HG02623 (cell line): ENCODE data around the gene NOX5.

ENCODE experiments used
- ATAC-seq: cut with Tn5 transposase; IDR thresholded peaks from one replicate; pipeline ENCODE4 v1.9.1; 2021; ENCODE audit warnings: moderate library complexity; ENCODE audit not compliant: unreplicated experiment

Gene NOX5

GRCh38 chr15:69017978-69018377 lies 3.5 kb downstream of the NOX5 start:
- ATAC-seq, result no peak

DNA sequence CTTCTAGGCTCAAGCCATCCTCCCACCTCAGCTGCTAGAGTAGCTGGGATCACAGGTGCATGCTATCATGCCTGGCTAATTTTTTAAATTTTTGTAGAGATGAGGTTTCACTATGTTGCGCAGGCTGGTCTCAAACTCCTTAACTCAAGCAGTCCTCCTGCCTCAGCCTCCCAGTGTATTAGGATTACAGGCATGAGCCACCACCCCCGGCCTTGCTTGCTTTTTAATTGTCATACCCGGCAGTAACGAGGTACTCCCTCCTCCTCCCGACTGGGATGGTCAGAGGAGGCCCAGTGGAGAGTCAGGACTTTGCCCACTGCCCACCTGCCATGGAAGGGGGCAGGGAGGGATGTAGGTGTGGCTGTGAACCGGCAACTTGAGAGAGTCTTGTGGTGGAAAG lies 4.5 kb downstream of the NOX5 start:
- ATAC-seq, result no peak

DNA sequence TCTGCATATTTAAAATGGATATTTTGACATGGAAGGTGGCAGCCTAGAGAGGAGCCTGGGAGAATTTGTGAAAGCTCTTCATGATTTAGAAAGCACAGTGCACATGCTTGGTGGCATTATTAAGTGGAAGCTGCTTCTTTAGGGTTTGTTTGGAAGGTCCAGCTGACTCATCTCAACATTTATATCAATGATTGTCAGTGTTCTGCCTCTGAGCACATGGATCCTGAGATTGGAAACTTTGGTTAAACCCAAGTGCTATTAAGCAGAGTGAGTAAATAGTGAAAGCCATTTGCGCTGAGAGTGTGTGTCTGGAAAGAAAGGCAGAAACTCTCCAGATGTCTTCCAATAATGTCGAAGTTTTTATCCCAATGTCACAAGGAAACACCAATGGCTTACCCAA lies 7.4 kb downstream of the NOX5 start:
- ATAC-seq, result no peak

GRCh38 chr15:69025320-69025719 lies 10.8 kb downstream of the NOX5 start:
- ATAC-seq, result no peak

- ATAC-seq, result no peak
Measured at GRCh38 chr15:69026355-69026754, 11.9 kb downstream of the NOX5 start.

GRCh38 chr15:69027976-69028518 lies 13.6 kb downstream of the NOX5 start:
- ATAC-seq, result no peak

- no peak for ATAC-seq
Measured at GRCh38 chr15:69031013-69032001, 16.8 kb downstream of the NOX5 start.

GRCh38 chr15:69032031-69032430 lies 17.5 kb downstream of the NOX5 start:
- ATAC-seq, result no peak

GRCh38 chr15:69032703-69033373 lies 18.3 kb downstream of the NOX5 start:
- ATAC-seq, result no peak

DNA sequence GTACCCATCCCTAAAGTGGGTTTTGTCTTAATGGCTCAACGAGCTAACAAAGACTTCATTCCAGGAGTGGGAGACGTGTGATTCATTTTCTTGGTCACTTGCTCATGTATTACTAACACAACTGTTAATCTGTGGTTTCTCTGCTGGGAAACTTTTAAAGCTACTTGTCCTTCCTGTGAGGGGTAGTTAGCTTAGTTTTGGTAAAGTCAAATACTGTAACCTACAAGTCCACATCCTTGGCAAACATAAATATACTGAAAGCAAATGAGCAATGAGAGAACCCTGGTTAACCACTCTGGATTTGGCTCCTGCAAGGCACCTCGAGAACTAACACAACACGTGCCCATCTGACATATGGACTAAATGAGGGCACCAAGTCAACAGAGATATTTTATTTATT lies 19.9 kb downstream of the NOX5 start:
- ATAC-seq, result no peak

DNA sequence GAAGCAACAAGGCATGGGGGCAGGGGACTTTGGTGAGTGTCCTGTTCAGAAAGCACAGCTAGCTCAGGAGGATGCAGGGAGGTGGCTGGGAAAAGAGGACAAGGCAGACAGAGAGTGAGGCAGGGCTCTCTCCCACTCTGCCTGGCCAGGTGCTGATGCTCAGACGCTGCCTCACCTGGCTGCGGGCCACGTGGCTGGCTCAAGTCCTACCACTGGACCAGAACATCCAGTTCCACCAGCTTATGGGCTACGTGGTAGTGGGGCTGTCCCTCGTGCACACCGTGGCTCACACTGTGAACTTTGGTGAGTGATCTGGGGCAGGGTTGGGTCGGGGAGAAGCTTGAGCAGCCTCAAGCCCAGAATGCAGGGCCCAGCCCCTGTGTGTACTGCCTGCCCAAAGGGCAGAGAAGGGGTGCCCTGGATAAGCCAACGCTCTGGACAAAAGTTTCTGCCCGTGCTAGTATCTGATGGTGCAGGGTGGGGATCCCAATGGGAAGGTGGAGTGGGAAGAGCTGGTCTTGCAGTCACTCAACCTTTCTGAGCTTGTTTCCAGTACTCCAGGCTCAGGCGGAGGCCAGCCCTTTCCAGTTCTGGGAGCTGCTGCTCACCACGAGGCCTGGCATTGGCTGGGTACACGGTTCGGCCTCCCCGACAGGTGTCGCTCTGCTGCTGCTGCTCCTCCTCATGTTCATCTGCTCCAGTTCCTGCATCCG lies 20.9 kb downstream of the NOX5 start:
- no peak for ATAC-seq

- ATAC-seq, result no peak
Measured at GRCh38 chr15:69035918-69036258, 21.4 kb downstream of the NOX5 start.

GRCh38 chr15:69036826-69037225 lies 22.3 kb downstream of the NOX5 start:
- no peak for ATAC-seq

GRCh38 chr15:69037482-69037881 lies 23.0 kb downstream of the NOX5 start:
- no peak for ATAC-seq

GRCh38 chr15:69037977-69038376 lies 23.5 kb downstream of the NOX5 start:
- no peak for ATAC-seq

GRCh38 chr15:69038508-69038907 lies 24.0 kb downstream of the NOX5 start:
- ATAC-seq, result no peak

DNA sequence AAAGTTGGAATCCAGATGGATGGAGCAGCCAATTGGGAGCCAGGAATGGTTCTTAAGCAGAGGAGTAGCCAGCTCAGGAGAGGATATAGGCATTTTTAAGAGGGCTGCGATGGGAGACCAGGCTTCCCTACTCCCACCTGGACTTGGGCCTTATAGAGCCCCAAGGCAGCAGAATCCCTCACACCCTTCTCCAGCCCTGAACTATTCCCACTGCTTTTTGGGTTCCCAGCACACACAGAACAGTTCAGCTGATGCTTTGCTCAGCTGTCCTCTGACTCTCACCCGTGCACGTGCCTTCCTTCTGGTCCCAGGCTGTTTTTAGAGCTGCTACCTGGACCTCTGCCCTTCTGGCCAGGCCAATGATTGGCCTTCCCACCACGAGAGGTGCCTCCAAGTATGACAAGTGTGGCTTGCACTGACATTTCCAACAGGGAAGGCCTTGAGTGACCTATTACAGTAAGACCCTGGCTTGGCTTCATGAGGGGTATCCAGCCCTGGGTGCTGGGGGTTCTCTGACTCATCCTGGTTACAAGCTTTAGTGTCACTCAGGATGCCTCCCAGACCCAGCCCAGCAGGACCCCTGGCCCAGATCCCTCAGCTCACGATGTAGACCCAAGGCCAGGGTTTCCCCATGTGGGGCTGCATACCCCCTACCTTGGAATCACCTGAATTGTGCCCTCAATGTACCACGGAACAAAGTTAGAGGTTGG lies 25.2 kb downstream of the NOX5 start:
- ATAC-seq, result no peak

DNA sequence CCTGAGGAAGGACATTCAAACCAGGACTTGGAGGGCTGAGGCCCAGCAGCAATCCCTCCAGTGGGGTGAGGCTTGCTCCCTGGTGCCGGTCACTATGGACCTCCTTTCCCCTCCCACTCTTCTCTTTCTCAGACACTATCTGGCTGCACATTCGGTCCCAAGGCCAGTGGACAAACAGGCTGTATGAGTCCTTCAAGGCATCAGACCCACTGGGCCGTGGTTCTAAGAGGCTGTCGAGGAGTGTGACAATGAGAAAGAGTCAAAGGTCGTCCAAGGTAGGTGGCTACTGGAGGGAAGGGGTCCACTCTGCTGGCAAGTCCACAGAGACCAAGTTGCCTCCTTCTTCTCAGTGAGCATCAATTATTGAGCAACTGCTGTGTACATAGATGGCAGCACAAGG lies 28.0 kb downstream of the NOX5 start:
- no peak for ATAC-seq

DNA sequence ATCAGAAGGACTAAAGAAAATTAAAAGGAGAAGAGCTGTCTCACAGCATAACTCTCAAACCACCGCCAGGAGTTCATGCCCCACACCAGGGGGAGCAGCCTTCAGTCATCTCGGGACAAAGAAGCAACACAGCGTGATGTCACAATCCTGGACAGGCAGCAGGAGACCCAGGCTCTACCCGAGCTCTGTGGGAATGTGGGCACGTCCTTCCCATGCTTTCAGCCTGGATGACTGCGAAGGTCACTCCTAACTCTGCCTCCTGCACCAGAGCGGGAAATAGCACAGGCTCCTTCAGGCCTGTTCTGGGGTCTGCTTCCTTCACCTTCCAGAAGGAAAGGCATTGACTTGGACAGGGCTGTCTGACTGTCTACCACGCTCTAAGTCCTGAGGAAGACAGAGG lies 31.3 kb downstream of the NOX5 start:
- ATAC-seq, result no peak

DNA sequence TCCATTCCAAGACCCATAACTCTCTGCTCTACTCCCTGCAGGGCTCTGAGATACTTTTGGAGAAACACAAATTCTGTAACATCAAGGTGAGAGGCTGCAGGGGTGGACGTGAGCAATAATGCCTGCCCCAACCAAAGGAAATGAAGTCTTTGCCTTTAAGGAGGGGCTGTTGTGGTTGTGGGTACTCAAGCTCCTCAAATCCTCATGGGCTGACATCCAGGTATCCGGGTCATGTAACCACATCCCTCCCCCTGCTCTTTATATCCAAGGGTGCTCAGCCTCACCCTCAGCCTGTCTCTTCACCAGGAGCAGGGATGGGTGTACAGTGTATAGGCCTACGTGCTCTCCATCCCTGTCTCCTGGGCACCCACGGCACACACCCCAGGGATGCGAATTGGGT lies 32.3 kb downstream of the NOX5 start:
- no peak for ATAC-seq

GRCh38 chr15:69049976-69050375 lies 35.5 kb downstream of the NOX5 start:
- ATAC-seq, result no peak
